H9 (cell line): ENCODE results near the gene FBP2. TPM values are rescaled to one million over a fixed set of nuclear protein-coding genes. Genes with fewer than 3 reads are reported as not detected.
"Not testable (repeated sequence)": the region's sequence is repeated elsewhere in the genome, so short reads cannot be mapped to it uniquely, and the experiment has no call there.

Source experiments
- DNase-seq: peaks from one replicate; pipeline ENCODE4 v3.0.0-alpha.2; 2017
- H2AFZ ChIP-seq: one replicate; pipeline ENCODE4 v1.6.1; 2013; ENCODE audit warnings: mild to moderate bottlenecking, low read length, control low read depth, moderate library complexity
- H2AK5ac ChIP-seq: 2 replicates; pipeline ENCODE4 v1.6.1; 2013; ENCODE audit warnings: low read length, control low read depth, mixed read lengths; ENCODE audit not compliant: insufficient read length
- H2BK120ac ChIP-seq: one replicate; pipeline ENCODE4 v1.6.1; 2013; ENCODE audit warnings: low read depth, mild to moderate bottlenecking, low read length, control low read depth, inconsistent platforms; ENCODE audit not compliant: poor library complexity, severe bottlenecking
- H2BK12ac ChIP-seq: 2 replicates; pipeline ENCODE4 v1.6.1; 2013; ENCODE audit warnings: low read length, control low read depth, mixed read lengths, low read depth; ENCODE audit not compliant: insufficient read length
- H2BK15ac ChIP-seq: 2 replicates; pipeline ENCODE4 v1.6.1; 2013; ENCODE audit warnings: low read depth, low read length, control low read depth
- H2BK20ac ChIP-seq: one replicate; pipeline ENCODE4 v1.6.1; 2013; ENCODE audit warnings: low read depth, mild to moderate bottlenecking, low read length, control low read depth, inconsistent platforms; ENCODE audit not compliant: poor library complexity, severe bottlenecking
- H2BK5ac ChIP-seq: 2 replicates; pipeline ENCODE4 v1.6.1; 2013; ENCODE audit warnings: low read length, control low read depth, mixed read lengths; ENCODE audit not compliant: insufficient read length
- H3K14ac ChIP-seq: 2 replicates; pipeline ENCODE4 v1.6.1; 2013; ENCODE audit warnings: low read length, control low read depth; ENCODE audit not compliant: insufficient read depth
- H3K18ac ChIP-seq: 2 replicates; pipeline ENCODE4 v1.6.1; 2013; ENCODE audit warnings: low read depth, mild to moderate bottlenecking, mixed read lengths, low read length, control low read depth; ENCODE audit not compliant: insufficient read length
- H3K23ac ChIP-seq: 2 replicates; pipeline ENCODE4 v1.6.1; 2013; ENCODE audit warnings: low read length, control low read depth, mixed read lengths, low read depth; ENCODE audit not compliant: insufficient read length
- H3K23me2 ChIP-seq: 2 replicates; pipeline ENCODE4 v1.6.1; 2013; ENCODE audit warnings: low read depth, mild to moderate bottlenecking, mixed read lengths, low read length, control low read depth; ENCODE audit not compliant: insufficient read length, poor library complexity, severe bottlenecking
- H3K27ac ChIP-seq: 2 replicates; pipeline ENCODE4 v1.5.1; 2013; ENCODE audit warnings: low read length, control low read depth, mixed read lengths, low read depth; ENCODE audit not compliant: insufficient read length
- H3K27me3 ChIP-seq: 2 replicates; pipeline ENCODE4 v1.6.1; 2013; ENCODE audit warnings: low read length, control low read depth, inconsistent platforms; ENCODE audit not compliant: insufficient read depth
- H3K4ac ChIP-seq: 2 replicates; pipeline ENCODE4 v1.6.1; 2013; ENCODE audit warnings: low read depth, mild to moderate bottlenecking, control low read depth, inconsistent platforms, low read length, moderate library complexity
- H3K4me1 ChIP-seq: 2 replicates; pipeline ENCODE4 v1.6.1; 2013; ENCODE audit warnings: low read length, control low read depth, inconsistent platforms; ENCODE audit not compliant: insufficient read depth
- H3K4me2 ChIP-seq: 2 replicates; pipeline ENCODE4 v1.6.1; 2013; ENCODE audit warnings: low read length, control low read depth, mixed read lengths; ENCODE audit not compliant: insufficient read length, insufficient read depth
- H3K56ac ChIP-seq: 2 replicates; pipeline ENCODE4 v1.6.1; 2013; ENCODE audit warnings: low read depth, mild to moderate bottlenecking, mixed read lengths, low read length, control low read depth; ENCODE audit not compliant: insufficient read length
- H3K79me1 ChIP-seq: 2 replicates; pipeline ENCODE4 v1.6.1; 2013; ENCODE audit warnings: low read depth, mild to moderate bottlenecking, moderate library complexity, low read length, control low read depth, inconsistent platforms; ENCODE audit not compliant: insufficient read depth, poor library complexity, severe bottlenecking
- H3K79me2 ChIP-seq: 2 replicates; pipeline ENCODE4 v1.6.1; 2013; ENCODE audit warnings: low read length, control low read depth, inconsistent platforms; ENCODE audit not compliant: insufficient read depth
- H3K9ac ChIP-seq: 2 replicates; pipeline ENCODE4 v1.6.1; 2013; ENCODE audit warnings: low read length, control low read depth, mixed read lengths; ENCODE audit not compliant: insufficient read length; ENCODE audit errors: extremely low read depth
- H3K9me3 ChIP-seq: one replicate; pipeline ENCODE4 v1.6.1; 2013; ENCODE audit warnings: low read depth, low read length, inconsistent platforms; ENCODE audit not compliant: control insufficient read depth
- H3T11ph ChIP-seq: one replicate; pipeline ENCODE4 v1.6.1; 2013; ENCODE audit warnings: mild to moderate bottlenecking, low read length, control low read depth, inconsistent platforms
- H4K20me1 ChIP-seq: one replicate; pipeline ENCODE4 v1.6.1; 2013; ENCODE audit not compliant: control insufficient read depth, insufficient read length, insufficient read depth
- H4K5ac ChIP-seq: 2 replicates; pipeline ENCODE4 v1.6.1; 2013; ENCODE audit warnings: low read depth, mild to moderate bottlenecking, mixed read lengths, low read length, control low read depth; ENCODE audit not compliant: insufficient read length
- H4K8ac ChIP-seq: replicated peaks from 2 replicates; pipeline ENCODE4 v1.6.1; 2013; ENCODE audit warnings: low read length, control low read depth, mixed read lengths, low read depth; ENCODE audit not compliant: insufficient read length
- H4K91ac ChIP-seq: 2 replicates; pipeline ENCODE4 v1.6.1; 2013; ENCODE audit warnings: low read depth, mild to moderate bottlenecking, moderate library complexity, mixed read lengths, low read length, control low read depth; ENCODE audit not compliant: insufficient read length
- H3K27ac Mint-ChIP-seq, 3 experiments: 2 replicates in 2 of 3; 3 replicates in 1 of 3; pipeline ENCODE4 v1.8.0; 2020 to 2021; ENCODE audit warnings: mixed read lengths in 3 of 3, mild to moderate bottlenecking in 1 of 3, moderate library complexity in 1 of 3
- H3K27me3 Mint-ChIP-seq: 2 replicates; pipeline ENCODE4 v1.8.0; 2021; ENCODE audit warnings: low read depth, mild to moderate bottlenecking, moderate library complexity, mixed read lengths
- H3K36me3 Mint-ChIP-seq, 3 experiments: 2 replicates in 2 of 3; 3 replicates in 1 of 3; pipeline ENCODE4 v1.8.0; 2020 to 2021; ENCODE audit warnings: low read depth in 3 of 3, mixed read lengths in 3 of 3; ENCODE audit not compliant: insufficient read depth in 1 of 3
- H3K4me1 Mint-ChIP-seq, 2 experiments: 2 replicates each; pipeline ENCODE4 v1.8.0; 2020; ENCODE audit warnings: mixed read lengths in 2 of 2
- H3K4me3 Mint-ChIP-seq, 2 experiments: 2 replicates in 1 of 2; 3 replicates in 1 of 2; pipeline ENCODE4 v1.8.0; 2020 to 2021; ENCODE audit warnings: mild to moderate bottlenecking in 2 of 2, mixed read lengths in 2 of 2, moderate library complexity in 1 of 2
- H3K9me3 Mint-ChIP-seq, 2 experiments: 2 replicates in 1 of 2; 3 replicates in 1 of 2; pipeline ENCODE4 v1.8.0; 2020; ENCODE audit warnings: mild to moderate bottlenecking in 2 of 2, mixed read lengths in 2 of 2, moderate library complexity in 1 of 2
- WGBS: extraction: QIAGEN DNeasy Blood & Tissue Kit; methylation state at CpG from one replicate; pipeline ENCODE4 v1.1.7; 2013; ENCODE audit warnings: missing lambda C conversion rate, low lambda C conversion rate, mixed read lengths; ENCODE audit not compliant: insufficient read length; ENCODE audit errors: extremely low coverage; 5-methylcytosine and 5-hydroxymethylcytosine counted together
- total RNA-seq: library from RNA; stranded (reverse); gene quantifications from 2 replicates; pipeline ENCODE4 v1.2.1, GENCODE V29; 2021
- TF ChIP-seq, protein P1 (sequence below): fragments of 200-600 bp; sonication (generic); conservative IDR thresholded peaks from 3 replicates; pipeline ENCODE4 v1.8.0; 2021; ENCODE audit warnings: antibody characterized with exemption, mild to moderate bottlenecking

FBP2 gene
- total RNA-seq, 1 experiment from 2014 or later: not detected

DNA sequence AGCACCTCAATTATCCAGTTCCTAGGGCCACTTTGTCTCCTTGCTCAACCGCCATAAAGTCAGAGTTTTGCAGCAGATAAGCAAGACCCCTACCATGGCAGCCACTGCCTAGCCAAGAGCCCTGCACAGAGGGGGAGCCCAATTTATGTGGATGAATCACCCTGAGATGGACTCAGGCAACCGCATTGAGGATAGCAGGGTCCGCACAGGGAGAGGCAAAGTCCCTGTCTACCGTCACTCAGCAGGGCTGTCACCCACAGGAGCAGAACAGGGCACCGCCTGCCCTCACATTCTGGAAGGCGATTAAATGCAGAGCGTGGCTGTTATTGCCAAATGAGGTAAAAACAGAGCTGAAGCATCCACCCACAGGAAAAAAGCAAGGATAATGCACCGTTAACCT lies 1.7 kb downstream of the FBP2 start:
- Histone ChIP-seq H3K79me1 (no peaks in the 10 kb centered on the region), H3K4me1 (no peaks in the 10 kb centered on the region), H4K91ac (no peak overlapping the region), H3K9me3 (no peaks in the 10 kb centered on the region), H2BK12ac (no peak overlapping the region), H2AK5ac (no peak overlapping the region), H3K4me2 (no peak overlapping the region), H3K4ac (no peak overlapping the region), H2BK120ac (no peak overlapping the region), H2BK20ac (no peak overlapping the region), H4K20me1 (no peaks in the 10 kb centered on the region), H3K56ac (no peak overlapping the region), H4K8ac (no peak overlapping the region), H2BK5ac (no peak overlapping the region), H3K14ac (no peak overlapping the region; the same call in 1 of the 2 replicates), H3K79me2 (no peaks in the 10 kb centered on the region), H3K9ac (no peak overlapping the region), H3T11ph (no peak overlapping the region), H3K18ac (no peak overlapping the region), H3K23ac (no peak overlapping the region), H4K5ac (no peak overlapping the region), H3K23me2 (peaks cover 3% of the 10 kb centered on the region), H3K27me3 (no peaks in the 10 kb centered on the region), H3K27ac (no peak overlapping the region), H2AFZ (no peak overlapping the region), H2BK15ac (no peak overlapping the region)
- Mint-ChIP-seq H3K27me3 (peaks cover 11% of the 10 kb centered on the region), H3K4me1 (peaks cover 4 to 6% of the 10 kb centered on the region in 2 experiments; a peak in 2 of 4 replicates), H3K4me3 (no peak overlapping the region), H3K36me3 (no peaks in the 10 kb centered on the region; a peak in 2 of 7 replicates), H3K27ac (no peak overlapping the region), H3K9me3 (no peaks in the 10 kb centered on the region)
- DNase-seq: no peak
- no CpG with 5 or more reads among the region's 8 CpGs for WGBS
- TF ChIP-seq, protein P1, sequence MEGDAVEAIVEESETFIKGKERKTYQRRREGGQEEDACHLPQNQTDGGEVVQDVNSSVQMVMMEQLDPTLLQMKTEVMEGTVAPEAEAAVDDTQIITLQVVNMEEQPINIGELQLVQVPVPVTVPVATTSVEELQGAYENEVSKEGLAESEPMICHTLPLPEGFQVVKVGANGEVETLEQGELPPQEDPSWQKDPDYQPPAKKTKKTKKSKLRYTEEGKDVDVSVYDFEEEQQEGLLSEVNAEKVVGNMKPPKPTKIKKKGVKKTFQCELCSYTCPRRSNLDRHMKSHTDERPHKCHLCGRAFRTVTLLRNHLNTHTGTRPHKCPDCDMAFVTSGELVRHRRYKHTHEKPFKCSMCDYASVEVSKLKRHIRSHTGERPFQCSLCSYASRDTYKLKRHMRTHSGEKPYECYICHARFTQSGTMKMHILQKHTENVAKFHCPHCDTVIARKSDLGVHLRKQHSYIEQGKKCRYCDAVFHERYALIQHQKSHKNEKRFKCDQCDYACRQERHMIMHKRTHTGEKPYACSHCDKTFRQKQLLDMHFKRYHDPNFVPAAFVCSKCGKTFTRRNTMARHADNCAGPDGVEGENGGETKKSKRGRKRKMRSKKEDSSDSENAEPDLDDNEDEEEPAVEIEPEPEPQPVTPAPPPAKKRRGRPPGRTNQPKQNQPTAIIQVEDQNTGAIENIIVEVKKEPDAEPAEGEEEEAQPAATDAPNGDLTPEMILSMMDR: no peak

DNA sequence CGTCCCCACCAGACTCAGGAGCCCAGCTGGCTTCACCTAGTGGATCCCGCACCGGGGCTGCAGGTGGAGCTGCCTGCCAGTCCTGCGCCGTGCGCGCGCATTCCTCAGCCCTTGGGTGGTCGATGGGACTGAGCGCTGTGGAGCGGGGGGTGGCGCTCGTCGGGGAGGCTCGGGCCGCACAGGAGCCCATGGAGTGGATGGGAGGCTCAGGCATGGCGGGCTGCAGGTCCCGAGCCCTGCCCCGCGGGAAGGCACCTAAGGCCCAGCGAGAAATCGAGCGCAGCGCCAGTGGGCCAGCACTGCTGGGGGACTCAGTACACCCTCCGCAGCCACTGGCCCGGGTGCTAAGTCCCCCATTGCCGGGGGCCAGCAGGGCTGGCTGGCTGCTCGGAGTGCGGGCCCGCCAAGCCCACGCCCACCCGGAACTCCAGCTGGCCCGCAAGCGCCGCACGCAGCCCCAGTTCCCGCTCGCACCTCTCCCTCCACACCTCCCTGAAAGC lies 2.5 kb downstream of the FBP2 start:
- not testable (repeated sequence) for H3K27ac Mint-ChIP-seq, H2AK5ac ChIP-seq, H3K23me2 ChIP-seq, H3K4ac ChIP-seq, H2AFZ ChIP-seq, H3K56ac ChIP-seq, H3K4me2 ChIP-seq, H3K4me3 Mint-ChIP-seq, H2BK20ac ChIP-seq, H3K9me3 Mint-ChIP-seq, H3K27me3 ChIP-seq, H3K23ac ChIP-seq, DNase-seq, H2BK15ac ChIP-seq, H4K8ac ChIP-seq, H3K36me3 Mint-ChIP-seq, H3K27ac ChIP-seq, H2BK12ac ChIP-seq, H4K5ac ChIP-seq, H3K18ac ChIP-seq, H3K4me1 Mint-ChIP-seq, H3K4me1 ChIP-seq, H2BK5ac ChIP-seq, H2BK120ac ChIP-seq, H3T11ph ChIP-seq, H3K9ac ChIP-seq, H3K79me2 ChIP-seq, H3K79me1 ChIP-seq, H3K9me3 ChIP-seq, H4K20me1 ChIP-seq, H3K14ac ChIP-seq, H4K91ac ChIP-seq
- peaks cover 14% of the 10 kb centered on the region for H3K27me3 Mint-ChIP-seq
- WGBS: no CpG with 5 or more reads among the region's 38 CpGs
